Retinal pigment epithelial cell (primary cell): ENCODE results near the gene SPOP.

Experiments used
- DNase-seq: peaks from one replicate; pipeline ENCODE4 v3.0.0-alpha.2; 2010; ENCODE audit warnings: low read depth
- H3K4me3 ChIP-seq: 2 replicates; pipeline ENCODE4 v1.5.1; 2011; ENCODE audit warnings: mild to moderate bottlenecking, low read length, control low read depth, moderate library complexity
- CTCF ChIP-seq: conservative IDR thresholded peaks from 2 replicates; pipeline ENCODE4 v1.5.1; 2011; ENCODE audit warnings: low read depth, low read length, control low read depth, inconsistent platforms

The SPOP gene

GRCh38 chr17:49566668-49567071 lies 111.2 kb downstream of the SPOP start:
- H3K4me3 ChIP-seq = no peak overlapping the region
- no peak for DNase-seq
- TF ChIP-seq CTCF = no peak

GRCh38 chr17:49565948-49566491 lies 111.9 kb downstream of the SPOP start:
- no peak for DNase-seq
- TF ChIP-seq CTCF = no peak
- no peak overlapping the region for H3K4me3 ChIP-seq

GRCh38 chr17:49564638-49565037 lies 113.3 kb downstream of the SPOP start:
- H3K4me3 ChIP-seq = no peak overlapping the region
- no peak for DNase-seq
- TF ChIP-seq CTCF = no peak

- peak; percentile 77 for TF ChIP-seq CTCF
- DNase-seq = no peak
- H3K4me3 ChIP-seq = no peak overlapping the region
Observed at GRCh38 chr17:49557312-49558024, 120.4 kb downstream of the SPOP start.

GRCh38 chr17:49556223-49556943 lies 121.5 kb downstream of the SPOP start:
- peak; percentile 95 for TF ChIP-seq CTCF
- no peak overlapping the region for H3K4me3 ChIP-seq
- DNase-seq = no peak

GRCh38 chr17:49555495-49556222 lies 122.2 kb downstream of the SPOP start:
- no peak for DNase-seq
- no peak for TF ChIP-seq CTCF
- no peak overlapping the region for H3K4me3 ChIP-seq
